Keratinocyte (primary cell): ENCODE results near the gene C18orf54. TPM values are rescaled to one million over a fixed set of nuclear protein-coding genes. Genes with fewer than 3 reads are reported as not detected.

Experiments
- DNase-seq: peaks from one replicate; pipeline ENCODE4 v3.0.0-alpha.2; 2011; ENCODE audit warnings: low read depth, missing footprints, low spot score
- FAIRE-seq: peaks from 2 replicates; lab custom pipeline; 2011; peaks lifted over from hg19 to GRCh38; lab: Jason Lieb, UNC
- H2AFZ ChIP-seq: 2 replicates; pipeline ENCODE4 v1.6.0; 2012; ENCODE audit warnings: low read length, control low read depth, inconsistent platforms; ENCODE audit not compliant: control insufficient read depth
- H3K27ac ChIP-seq: 2 replicates; pipeline ENCODE4 v1.5.1; 2011; ENCODE audit warnings: low read length; ENCODE audit not compliant: control insufficient read depth, insufficient read depth
- H3K27me3 ChIP-seq: 3 replicates; pipeline ENCODE4 v1.6.0; 2011; ENCODE audit warnings: low read length; ENCODE audit not compliant: control insufficient read depth, insufficient read depth; ENCODE audit errors: extremely low read depth
- H3K36me3 ChIP-seq, 2 experiments: 2 replicates in 1 of 2; 3 replicates in 1 of 2; pipeline ENCODE4 v1.5.1; 2011; ENCODE audit warnings: low read length in 2 of 2, mild to moderate bottlenecking in 1 of 2; ENCODE audit not compliant: control insufficient read depth in 2 of 2, insufficient read depth in 2 of 2; ENCODE audit errors: extremely low read depth in 1 of 2
- H3K4me1 ChIP-seq: 3 replicates; pipeline ENCODE4 v1.5.1; 2011; ENCODE audit warnings: low read length; ENCODE audit not compliant: control insufficient read depth, insufficient read depth; ENCODE audit errors: extremely low read depth
- H3K4me2 ChIP-seq: 3 replicates; pipeline ENCODE4 v1.6.0; 2011; ENCODE audit warnings: low read depth, low read length; ENCODE audit not compliant: control insufficient read depth, insufficient read depth; ENCODE audit errors: extremely low read depth
- H3K4me3 ChIP-seq, 3 experiments: fragments of 200-600 bp in 1 of 3; sonication (generic) in 1 of 3; 2 replicates in 2 of 3; 3 replicates in 1 of 3; pipeline ENCODE4 v1.5.1; 2011 to 2016; ENCODE audit warnings: low read length in 3 of 3, mild to moderate bottlenecking in 3 of 3, control low read depth in 2 of 3, inconsistent platforms in 1 of 3, low read depth in 1 of 3, mixed read lengths in 1 of 3, mixed run types in 1 of 3, moderate library complexity in 1 of 3; ENCODE audit not compliant: control insufficient read depth in 2 of 3, insufficient read depth in 2 of 3; ENCODE audit errors: extremely low read depth in 1 of 3
- H3K79me2 ChIP-seq: 2 replicates; pipeline ENCODE4 v1.6.0; 2012; ENCODE audit warnings: low read length; ENCODE audit not compliant: control insufficient read depth, insufficient read depth
- H3K9ac ChIP-seq: 3 replicates; pipeline ENCODE4 v1.6.0; 2011; ENCODE audit warnings: low read length; ENCODE audit not compliant: control insufficient read depth, insufficient read depth; ENCODE audit errors: extremely low read depth
- H3K9me1 ChIP-seq: 3 replicates; pipeline ENCODE4 v1.6.0; 2011; ENCODE audit warnings: low read length; ENCODE audit not compliant: control insufficient read depth, insufficient read depth; ENCODE audit errors: extremely low read depth
- H3K9me3 ChIP-seq: 2 replicates; pipeline ENCODE4 v1.5.1; 2012; ENCODE audit warnings: low read depth, low read length; ENCODE audit not compliant: control insufficient read depth
- H4K20me1 ChIP-seq: 3 replicates; pipeline ENCODE4 v1.6.0; 2011; ENCODE audit warnings: low read length; ENCODE audit not compliant: control insufficient read depth, insufficient read depth; ENCODE audit errors: extremely low read depth
- CTCF ChIP-seq, 3 experiments: IDR thresholded peaks in 1 of 3; conservative IDR thresholded peaks in 1 of 3; optimal IDR thresholded peaks in 1 of 3; 2 replicates in 2 of 3; 3 replicates in 1 of 3; pipeline versions ENCODE3 to v1.5.1; 2011; ENCODE audit warnings: low read length in 3 of 3, mild to moderate bottlenecking in 3 of 3, moderate library complexity in 2 of 3, control low read depth in 1 of 3, inconsistent platforms in 1 of 3; ENCODE audit not compliant: insufficient read depth in 2 of 3; ENCODE audit errors: extremely low read depth in 1 of 3
- EZH2 ChIP-seq: IDR thresholded peaks from one replicate; pipeline ENCODE4 v1.6.1; 2012; ENCODE audit warnings: inconsistent platforms, mild to moderate bottlenecking, low read length, moderate library complexity
- dilution Hi-C: fragments of 300-500 bp; cut with MboI; formaldehyde crosslinking; loops from one replicate; pipeline ENCODE4 v1.7.0; 2020; ENCODE audit warnings: low sequenced_read_pairs; ENCODE audit not compliant: extremely low pct_ligation_motif_present
- polyA plus RNA-seq, 5 experiments: library from polyadenylated mRNA; depleted of rRNA in 3 of 5; stranded (reverse) in 3 of 5; stranded (forward) in 1 of 5; unstranded in 1 of 5; fragments of >200 nt; gene quantifications; 1 replicate in 1 of 5; 2 replicates in 3 of 5; 3 replicates in 1 of 5; pipeline versions ENCODE4 v1.2.1 to v1.2.3, GENCODE V29; 2011 to 2012; ENCODE audit warnings: missing spikeins in 2 of 5, low read depth in 1 of 5, low replicate concordance in 1 of 5

C18orf54 gene
- polyA plus RNA-seq, 1 donor (not counting 4 experiments of a cell fraction or from before 2014, with no cell fraction given), result 5.1 TPM

GRCh38 chr18:54389143-54389505, 31.4 kb downstream of the C18orf54 start:
- Histone ChIP-seq H4K20me1 (no peaks in the 10 kb centered on the region), H2AFZ (no peak overlapping the region), H3K36me3 (no peaks in the 10 kb centered on the region), H3K4me2 (peak overlapping the region; percentile 75), H3K27me3 (no peaks in the 10 kb centered on the region), H3K79me2 (no peaks in the 10 kb centered on the region), H3K4me3 (no peak overlapping the region), H3K27ac (no peak overlapping the region), H3K9me3 (no peaks in the 10 kb centered on the region), H3K4me1 (peaks cover 22% of the 10 kb centered on the region), H3K9me1 (no peaks in the 10 kb centered on the region), H3K9ac (no peak overlapping the region)
- DNase-seq, result no peak
- FAIRE-seq, result peak; percentile 49
- dilution Hi-C loops, result no loop called here
- no peak for TF ChIP-seq EZH2
- no peak for TF ChIP-seq CTCF (optimal IDR thresholded peaks at IDR 0.05 in 1 of 3, IDR thresholded peaks at IDR 0.05 in 1 of 3, conservative IDR thresholded peaks at IDR 0.05 in 1 of 3; ENCODE audit: extremely low read depth in 1 of 3, insufficient read depth in 2 of 3, low read length in 3 of 3)

- no peak for FAIRE-seq
- H3K27me3 ChIP-seq, result no peaks in the 10 kb centered on the region
- H3K36me3 ChIP-seq, result no peaks in the 10 kb centered on the region
- no peak overlapping the region for H3K4me2 ChIP-seq
- no peak for TF ChIP-seq CTCF (optimal IDR thresholded peaks at IDR 0.05 in 1 of 3, IDR thresholded peaks at IDR 0.05 in 1 of 3, conservative IDR thresholded peaks at IDR 0.05 in 1 of 3; ENCODE audit: extremely low read depth in 1 of 3, insufficient read depth in 2 of 3, low read length in 3 of 3)
- TF ChIP-seq EZH2, result no peak
- H2AFZ ChIP-seq, result no peak overlapping the region
- H3K9me3 ChIP-seq, result no peaks in the 10 kb centered on the region
- no peak overlapping the region for H3K27ac ChIP-seq
- no peak overlapping the region for H3K4me3 ChIP-seq
- no peaks in the 10 kb centered on the region for H4K20me1 ChIP-seq
- no peaks in the 10 kb centered on the region for H3K9me1 ChIP-seq
- no peaks in the 10 kb centered on the region for H3K79me2 ChIP-seq
- dilution Hi-C loops, result no loop called here
- no peak overlapping the region for H3K9ac ChIP-seq
- peaks cover 22% of the 10 kb centered on the region for H3K4me1 ChIP-seq
- DNase-seq, result no peak
Measured at GRCh38 chr18:54390838-54391237, 33.1 kb downstream of the C18orf54 start.
